Coronary artery (tissue), 2 donors: ENCODE data around the gene WDR7.

Experiments
- DNase-seq: peaks from one replicate; pipeline ENCODE4 v3.0.0-alpha.2; 2017; ENCODE audit warnings: low spot score
- H3K27ac ChIP-seq, 2 donors: fragments of 200-600 bp; sonication (generic); one replicate each; pipeline ENCODE4 v1.5.1; 2016 to 2019
- H3K4me3 ChIP-seq: fragments of 200-600 bp; sonication (generic); 2 replicates; pipeline ENCODE4 v1.5.1; 2016; ENCODE audit warnings: mild to moderate bottlenecking, moderate library complexity
- CTCF ChIP-seq: fragments of 200-600 bp; sonication (generic); IDR thresholded peaks from one replicate; pipeline ENCODE4 v1.5.1; 2019; ENCODE audit warnings: antibody characterized with exemption

WDR7 gene

GRCh38 chr18:56999823-57000222 is 348.7 kb downstream of the WDR7 start:
- no peak for DNase-seq
- no peak overlapping the region for H3K27ac ChIP-seq
- no peak for TF ChIP-seq CTCF
- H3K4me3 ChIP-seq = no peak overlapping the region

- Histone ChIP-seq H3K27ac (no peak overlapping the region), H3K4me3 (no peak overlapping the region)
- no peak for TF ChIP-seq CTCF
- no peak for DNase-seq
These were observed 351.5 kb downstream of the WDR7 start for GRCh38 chr18:57002627-57003026.

- no peak for DNase-seq
- H3K27ac ChIP-seq = no peak overlapping the region
- TF ChIP-seq CTCF = no peak
- H3K4me3 ChIP-seq = no peak overlapping the region
These were observed 352.2 kb downstream of the WDR7 start for GRCh38 chr18:57003342-57003741.

- DNase-seq = no peak
These were observed 353.4 kb downstream of the WDR7 start for GRCh38 chr18:57004366-57005121.

GRCh38 chr18:57008001-57008686 is 357.0 kb downstream of the WDR7 start:
- H3K27ac ChIP-seq = no peak overlapping the region
- no peak for TF ChIP-seq CTCF
- no peak overlapping the region for H3K4me3 ChIP-seq
- no peak for DNase-seq

More at GRCh38 chr18:57004366-57005121, 353.4 kb downstream of the WDR7 start:
- peak overlapping the region in 1 of 2 donors; percentile 39 for H3K27ac ChIP-seq
- H3K4me3 ChIP-seq = no peak overlapping the region
- no peak for TF ChIP-seq CTCF

GRCh38 chr18:57009844-57010243 is 358.7 kb downstream of the WDR7 start:
- Histone ChIP-seq H3K4me3 (no peak overlapping the region), H3K27ac (no peak overlapping the region)
- no peak for TF ChIP-seq CTCF
- no peak for DNase-seq
